Measurements from ENCODE around the gene DLGAP4. TPM values are rescaled to one million over a fixed set of nuclear protein-coding genes. Genes with fewer than 3 reads are reported as not detected.
A peak's percentile ranks its signal among the peaks of the same experiment; 100 is the strongest.
"Not testable (repeated sequence)": the region's sequence is repeated elsewhere in the genome, so short reads cannot be mapped to it uniquely, and the experiment has no call there.

Gene DLGAP4
- total RNA-seq, 1 experiment from 2014 or later: 17.2 TPM

- DNase-seq (ENCODE audit: low read depth): no peak
These were observed 71.5 kb downstream of the DLGAP4 start for GRCh38 chr20:36377348-36378326.

DNA sequence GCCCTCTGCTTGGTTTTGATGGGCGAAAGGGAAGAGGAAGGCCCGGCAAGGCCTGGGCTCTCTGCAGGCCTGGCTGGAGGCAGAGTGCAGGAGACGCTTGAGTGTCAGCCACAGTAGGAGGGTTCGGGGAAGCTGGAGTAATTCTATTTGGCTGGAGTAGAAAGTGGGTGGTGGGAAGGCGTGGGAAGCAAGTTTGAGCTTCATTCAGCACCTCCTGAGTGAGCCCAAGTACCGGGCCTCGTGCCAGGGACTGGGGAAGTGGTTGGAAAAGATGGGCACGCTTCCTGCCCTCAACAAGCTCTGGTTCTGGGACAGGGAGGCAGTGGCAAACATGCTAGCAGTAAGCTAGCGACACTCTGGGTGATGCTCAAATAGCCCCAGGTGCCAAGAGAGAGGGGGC lies 72.5 kb downstream of the DLGAP4 start:
- no peak for DNase-seq (ENCODE audit: low read depth)

GRCh38 chr20:36379914-36380313 lies 73.8 kb downstream of the DLGAP4 start:
- not testable (repeated sequence) for DNase-seq (ENCODE audit: low read depth)

- DNase-seq (ENCODE audit: low read depth): peak; percentile 52
These were observed 78.0 kb downstream of the DLGAP4 start for GRCh38 chr20:36384022-36384619.

- no peak for DNase-seq (ENCODE audit: low read depth)
These were observed 79.4 kb downstream of the DLGAP4 start for GRCh38 chr20:36385503-36385902.

DNA sequence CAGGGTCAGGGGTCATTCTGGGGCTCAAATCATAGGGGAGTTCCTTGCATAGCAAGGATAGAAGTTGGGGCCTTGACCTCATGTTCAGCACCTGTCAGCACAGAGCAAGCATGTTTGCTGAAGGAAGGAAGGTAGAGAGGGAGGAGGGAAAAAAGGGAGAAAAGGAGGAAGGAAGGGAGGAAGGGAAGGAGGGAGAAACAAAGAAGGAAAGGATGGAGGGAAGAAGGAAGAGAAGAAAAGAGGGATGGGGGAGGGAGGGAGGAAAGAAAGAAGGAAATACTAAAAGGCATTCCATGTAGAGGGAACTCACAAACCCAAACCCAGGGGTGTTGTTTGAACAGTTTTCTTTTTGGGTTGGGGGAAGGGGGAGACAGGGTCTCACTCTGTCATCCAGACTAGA lies 80.1 kb downstream of the DLGAP4 start:
- DNase-seq (ENCODE audit: low read depth): no peak

DNA sequence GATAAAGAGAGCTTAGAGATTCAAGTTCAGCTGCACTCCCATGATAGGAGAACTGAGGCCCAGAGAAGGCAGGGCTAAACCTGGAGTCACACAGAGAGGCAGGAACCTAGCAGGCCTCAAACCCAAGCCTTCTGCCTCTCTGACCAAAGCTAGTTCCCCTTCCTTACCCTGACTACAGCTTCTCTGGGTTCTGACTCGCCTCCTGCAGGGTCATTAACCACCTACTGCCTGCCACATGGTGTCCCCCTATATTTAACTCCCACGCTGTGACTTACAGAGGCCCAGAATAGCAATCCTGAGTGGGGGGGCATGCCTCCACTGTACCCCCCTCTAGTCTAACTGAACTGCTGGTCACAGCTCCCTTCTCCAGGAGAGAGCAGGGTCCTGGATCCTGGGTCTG lies 84.1 kb downstream of the DLGAP4 start:
- no peak for DNase-seq (ENCODE audit: low read depth)

- no peak for DNase-seq (ENCODE audit: low read depth)
These were observed 84.7 kb downstream of the DLGAP4 start for GRCh38 chr20:36390719-36391415.

- DNase-seq (ENCODE audit: low read depth): peak; percentile 55
These were observed 85.3 kb downstream of the DLGAP4 start for GRCh38 chr20:36391456-36391855.

- DNase-seq (ENCODE audit: low read depth): no peak
These were observed 85.8 kb downstream of the DLGAP4 start for GRCh38 chr20:36391955-36392354.

DNA sequence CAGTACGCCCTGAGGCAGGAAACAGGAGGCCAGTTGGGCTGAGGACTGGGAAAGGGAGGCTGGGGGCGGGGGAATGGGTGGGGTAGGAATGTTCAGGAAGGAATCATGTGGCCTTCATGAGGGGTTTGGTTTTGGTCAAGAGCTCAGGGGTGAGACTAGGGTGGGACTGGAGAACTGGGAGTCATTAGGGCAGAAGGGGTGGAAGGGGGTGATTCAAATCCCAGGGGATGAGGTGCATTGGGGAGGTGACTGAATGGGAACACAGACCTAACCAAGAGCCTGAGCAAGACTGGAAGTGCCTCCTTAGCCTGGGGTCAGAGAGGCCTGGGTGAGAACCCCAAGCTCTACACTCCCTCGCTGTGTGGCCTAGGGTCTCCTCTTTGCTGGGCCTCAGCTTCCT lies 86.8 kb downstream of the DLGAP4 start:
- no peak for DNase-seq (ENCODE audit: low read depth)

DNA sequence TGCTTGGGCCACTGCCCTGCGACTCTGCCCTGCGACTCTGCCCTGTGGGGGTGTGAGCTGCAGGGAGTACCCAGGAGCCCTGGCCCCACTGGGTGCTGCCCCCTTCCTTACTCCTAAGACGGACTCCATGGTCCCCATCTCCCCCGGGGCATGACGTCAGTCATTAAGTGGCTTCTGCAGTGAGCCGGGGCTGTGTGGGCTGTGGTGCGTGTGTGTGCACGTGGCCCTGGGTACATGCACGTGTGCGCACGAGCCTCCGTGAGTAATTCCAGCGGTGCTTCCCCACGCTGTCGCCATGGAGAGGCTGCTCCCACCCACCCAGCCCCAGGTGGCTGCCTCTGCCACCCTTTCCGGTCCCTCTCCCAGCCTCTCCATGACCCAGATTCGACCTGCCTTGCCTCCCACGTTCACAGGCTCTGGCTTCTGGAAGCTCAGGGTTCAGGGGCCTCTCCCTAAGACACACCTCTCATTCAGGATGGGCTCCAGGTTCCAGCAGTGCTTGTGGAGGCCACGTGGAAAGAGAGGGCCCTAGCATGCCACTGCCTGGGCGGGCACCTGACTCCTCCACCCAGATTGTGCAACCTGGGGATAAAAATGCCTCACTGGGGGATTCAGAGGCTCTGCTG lies 88.3 kb downstream of the DLGAP4 start:
- peak; percentile 72 for DNase-seq (ENCODE audit: low read depth)

DNA sequence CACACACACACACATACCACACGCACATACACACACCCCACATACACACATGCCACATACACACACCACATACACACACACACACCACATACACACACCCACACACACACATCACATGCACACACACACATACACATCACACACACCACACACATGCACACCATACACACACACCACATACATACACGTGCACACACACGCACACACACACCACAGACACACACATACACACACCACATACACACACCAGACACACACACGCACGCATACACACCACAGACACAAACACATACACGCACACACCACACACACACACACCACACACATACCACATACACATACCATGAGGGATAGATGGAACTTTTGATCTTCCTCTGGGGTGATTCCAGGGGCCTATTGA lies 90.2 kb downstream of the DLGAP4 start:
- no peak for DNase-seq (ENCODE audit: low read depth)

DNA sequence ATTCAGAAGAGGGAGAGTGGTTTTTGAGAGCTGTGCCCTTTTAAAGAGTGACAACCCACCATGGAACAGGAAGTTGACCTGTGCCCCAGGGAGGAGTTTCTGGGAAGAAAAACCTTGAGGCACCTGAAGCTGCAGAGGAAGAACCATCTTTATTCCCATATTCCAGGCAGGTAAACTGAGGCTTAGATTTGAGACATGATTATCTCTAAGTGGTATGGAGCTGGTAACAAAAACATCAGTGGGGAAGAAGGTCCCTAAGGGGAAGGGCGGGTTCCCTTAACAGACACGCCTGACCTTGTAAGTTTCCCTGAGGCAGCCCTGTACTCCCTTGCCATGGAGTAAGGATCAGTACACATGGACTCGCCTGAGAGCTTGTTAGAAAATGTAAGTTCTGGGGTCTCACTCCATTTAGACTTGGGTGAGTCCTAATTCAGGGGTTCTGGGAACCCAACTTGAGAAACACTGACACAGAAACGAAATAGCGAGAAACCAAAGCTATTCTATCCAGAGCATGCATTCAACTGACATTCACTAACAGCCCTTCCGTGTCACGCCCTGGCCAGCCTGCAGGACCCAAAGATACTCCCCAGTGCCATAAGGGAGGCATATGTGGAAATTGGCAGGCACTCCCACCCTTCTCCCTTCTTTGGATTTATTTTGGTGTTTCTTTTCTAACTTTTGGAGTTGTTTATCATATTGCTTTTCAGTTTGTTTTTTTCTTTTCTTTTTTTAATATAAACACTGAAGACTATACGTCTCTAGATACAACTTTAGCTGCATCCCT lies 90.9 kb downstream of the DLGAP4 start:
- DNase-seq (ENCODE audit: low read depth): no peak

DNA sequence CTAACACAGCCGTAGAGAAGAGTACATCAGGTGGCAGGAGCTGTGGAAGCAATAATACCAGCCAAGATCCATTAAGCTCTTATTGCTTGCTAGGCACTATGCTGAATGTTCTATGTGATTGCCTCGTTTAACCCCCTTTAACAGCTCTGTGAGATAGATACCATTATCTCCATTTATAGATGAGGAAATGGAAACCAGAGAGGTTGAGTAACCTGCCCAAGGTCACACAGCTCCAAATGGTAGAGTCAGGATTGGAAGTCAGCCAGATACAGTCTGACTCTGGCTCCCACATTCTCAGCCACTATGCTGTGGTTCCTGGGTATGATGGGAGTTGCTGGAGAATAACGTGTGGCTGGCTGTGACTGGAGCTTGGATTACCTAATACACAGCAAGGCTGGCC lies 92.4 kb downstream of the DLGAP4 start:
- no peak for DNase-seq (ENCODE audit: low read depth)

- DNase-seq (ENCODE audit: low read depth): peak; percentile 60
These were observed 93.2 kb downstream of the DLGAP4 start for GRCh38 chr20:36399147-36399968.

DNA sequence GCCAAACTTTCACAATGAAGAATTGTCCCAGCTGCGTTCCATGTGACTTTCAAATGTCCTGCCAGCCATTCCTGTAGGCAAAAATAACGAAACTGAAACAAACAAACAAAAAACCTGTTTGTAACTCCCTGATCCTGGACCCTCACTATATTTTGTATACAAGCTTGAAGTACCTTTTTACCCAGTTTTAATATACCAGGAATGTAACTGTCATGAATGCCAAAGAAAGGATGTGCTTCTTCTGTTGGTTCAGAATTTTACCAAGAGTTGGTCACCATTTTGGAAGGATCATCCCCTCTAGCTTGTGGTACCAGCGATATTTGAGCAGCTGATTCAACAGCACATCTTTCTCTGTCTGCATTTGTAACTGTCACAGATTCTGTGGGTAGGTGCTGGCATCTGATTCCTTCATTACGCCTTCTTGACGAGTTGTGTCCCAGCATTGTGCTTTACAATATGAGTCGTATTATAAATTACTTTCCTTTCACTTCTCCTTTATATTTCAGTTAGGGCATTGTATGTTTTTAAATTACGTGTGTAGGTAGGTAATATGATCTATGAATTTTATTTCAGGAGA lies 93.9 kb downstream of the DLGAP4 start:
- DNase-seq (ENCODE audit: low read depth): no peak

- no peak for DNase-seq (ENCODE audit: low read depth)
These were observed 95.0 kb downstream of the DLGAP4 start for GRCh38 chr20:36400909-36401735.

DNA sequence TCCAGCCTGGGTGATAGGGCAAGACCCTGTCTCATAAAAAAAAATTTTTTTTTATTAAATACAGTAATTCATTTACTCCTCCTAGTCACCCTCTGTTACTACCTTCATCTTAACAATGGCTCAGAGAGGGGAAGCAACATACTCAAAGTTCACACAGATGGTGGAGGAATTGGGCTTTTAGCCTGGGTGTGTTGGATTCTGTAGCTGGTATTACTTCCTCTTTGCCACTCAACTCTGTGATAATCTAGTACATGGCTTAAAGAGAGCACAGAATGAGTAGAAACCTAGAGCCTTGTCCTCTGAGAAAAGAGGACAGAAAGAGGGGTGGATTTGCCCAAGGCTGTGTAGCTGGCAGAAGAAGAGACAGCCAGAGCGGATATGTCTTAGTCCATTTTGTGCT lies 96.6 kb downstream of the DLGAP4 start:
- no peak for DNase-seq (ENCODE audit: low read depth)
